Astrocyte of the spinal cord (primary cell): ENCODE results near the gene CTSW.

Experiments used
- DNase-seq: peaks from one replicate; pipeline ENCODE4 v3.0.0; 2011; ENCODE audit warnings: low read depth, low spot score
- H3K4me3 ChIP-seq: 2 replicates; pipeline ENCODE4 v1.5.1; 2011; ENCODE audit warnings: low read depth, mild to moderate bottlenecking, low read length, moderate library complexity
- CTCF ChIP-seq: IDR thresholded peaks from 2 replicates; pipeline ENCODE4 v1.5.1; 2012; ENCODE audit warnings: low read depth, mild to moderate bottlenecking, low read length, inconsistent platforms
- in situ Hi-C: cut with HindIII; loops from 2 replicates; pipeline ENCODE4 v1.10.0; 2017; ENCODE audit warnings: low sequenced_read_pairs

Gene CTSW

GRCh38 chr11:65863889-65864705, 15.5 kb upstream of the CTSW start:
- DNase-seq: no peak
- TF ChIP-seq CTCF: no peak
- no peak overlapping the region for H3K4me3 ChIP-seq
- in situ Hi-C loops: no loop called here

- in situ Hi-C loops: no loop called here
- no peak for DNase-seq
- H3K4me3 ChIP-seq: no peak overlapping the region
- no peak for TF ChIP-seq CTCF
Observed at GRCh38 chr11:65864706-65865471, 14.7 kb upstream of the CTSW start.

- in situ Hi-C loops: no loop called here
- TF ChIP-seq CTCF: no peak
- no peak overlapping the region for H3K4me3 ChIP-seq
- DNase-seq: no peak
Observed at GRCh38 chr11:65865550-65866172, 14.0 kb upstream of the CTSW start.

- in situ Hi-C loops: no loop called here
- DNase-seq: no peak
- H3K4me3 ChIP-seq: no peak overlapping the region
- no peak for TF ChIP-seq CTCF
Observed at GRCh38 chr11:65866509-65867283, 12.9 kb upstream of the CTSW start.

- in situ Hi-C loops: no loop called here
- no peak for DNase-seq
- no peak overlapping the region for H3K4me3 ChIP-seq
- TF ChIP-seq CTCF: no peak
Observed at GRCh38 chr11:65867284-65868071, 12.2 kb upstream of the CTSW start.
